ENCODE data around the gene BORCS6. TPM values are rescaled to one million over a fixed set of nuclear protein-coding genes. Genes with fewer than 3 reads are reported as not detected.

The BORCS6 gene
- total and polyA plus RNA-seq, 2 of the 13 experiments (the other 11 are each of a cell fraction or from before 2014, with no cell fraction given): 2.0 to 5.1 TPM

- Histone ChIP-seq H2AFZ (ENCODE audit: low read length) (no peak overlapping the region), H3K9me3 (ENCODE audit: low read length) (no peaks in the 10 kb centered on the region), H3K79me2 (ENCODE audit: insufficient read depth, low read length) (no peaks in the 10 kb centered on the region), H3K36me3 (replicated peaks in 1 of 2; ENCODE audit: control insufficient read depth in 1 of 2, insufficient read depth in 2 of 2, low read length in 2 of 2) (peaks cover 18 to 37% of the 10 kb centered on the region in 2 experiments; a peak in 4 of 5 replicates), H3K27ac (ENCODE audit: extremely low read length, insufficient read depth, low read length) (no peak overlapping the region), H3K4me3 (replicated peaks in 1 of 3; ENCODE audit: insufficient read depth in 1 of 3, low read depth in 2 of 3, low read length in 3 of 3) (no peak overlapping the region), H3K9ac (ENCODE audit: insufficient read depth, low read depth, low read length) (no peak overlapping the region), H3K27me3 (ENCODE audit: control insufficient read depth in 1 of 2, insufficient read depth in 2 of 2, low read length in 2 of 2) (no peaks in the 10 kb centered on the region; a peak in 1 of 5 replicates), H3K4me1 (ENCODE audit: insufficient read depth, low read length) (peaks cover 9% of the 10 kb centered on the region; the same call in 1 of the 2 replicates), H3K4me2 (ENCODE audit: low read depth, low read length) (no peak overlapping the region), H4K20me1 (ENCODE audit: insufficient read depth, low read length) (0 out of 2 replicates have a peak, but pooled peaks cover 3% of the 10 kb centered on the region)
- intact Hi-C loops (cut with micrococcal nuclease; ENCODE audit: unreplicated experiment): no loop called here
- ATAC-seq: no peak
- in situ Hi-C loops (cut with HindIII; ENCODE audit: extremely low pct_ligation_motif_present, low pct_unique_long_range_greater_than_20kb): no loop called here
- WGBS (ENCODE audit: low lambda C conversion rate): 90% methylated on average over 19 of the region's 22 CpGs
- BruUV-seq (replicated peaks): no TSS peak
- no peak for DNase-seq (ENCODE audit: low spot score)
- ChIA-PET CTCF (ENCODE audit: low intra/inter-chr PET ratio, low total read pairs) (no interaction called here), POLR2A (no interaction called here)
- FAIRE-seq: no peak
- TF ChIP-seq ZFYVE20 (CRISPR knock-in tag; IDR thresholded peaks at IDR 0.05; ENCODE audit: borderline replicate concordance, low read depth) (no peak), ZBTB38 (CRISPR knock-in tag; IDR thresholded peaks at IDR 0.05) (no peak), SOX13 (IDR thresholded peaks at IDR 0.05) (no peak), SOX13 (CRISPR knock-in tag; conservative IDR thresholded peaks at IDR 0.05 in 1 of 2, IDR thresholded peaks at IDR 0.05 in 1 of 2) (no peak), DMAP1 (CRISPR knock-in tag; IDR thresholded peaks at IDR 0.05) (no peak), NR0B2 (CRISPR knock-in tag; IDR thresholded peaks at IDR 0.05) (no peak), GATAD2A (CRISPR knock-in tag; IDR thresholded peaks at IDR 0.05) (no peak), POLR2AphosphoS2 (IDR thresholded peaks at IDR 0.05; ENCODE audit: low read depth, low read length) (0 out of 2 replicates have a peak, but pooled peaks have one; percentile 22), NFYB (CRISPR knock-in tag; IDR thresholded peaks at IDR 0.05) (no peak)
These were observed 46.2 kb downstream of the BORCS6 start for GRCh38 chr17:8143581-8144400.

Measured in HepG2 (cell line).